DND-41 (cell line): Measurements from ENCODE around the gene C11orf68.

Experiments used
- EZH2 ChIP-seq: IDR thresholded peaks from 3 replicates; pipeline ENCODE4 v1.6.1; 2012; ENCODE audit warnings: borderline replicate concordance, low read depth, mild to moderate bottlenecking, moderate library complexity, low read length, inconsistent platforms; ENCODE audit not compliant: severe bottlenecking
- TF ChIP-seq, protein P1 (sequence below): IDR thresholded peaks from 2 replicates; pipeline ENCODE4 v1.5.1; 2012; ENCODE audit warnings: borderline replicate concordance, low read length, moderate library complexity, mild to moderate bottlenecking; ENCODE audit not compliant: poor library complexity, severe bottlenecking; ENCODE audit errors: extremely low read depth

DNA sequence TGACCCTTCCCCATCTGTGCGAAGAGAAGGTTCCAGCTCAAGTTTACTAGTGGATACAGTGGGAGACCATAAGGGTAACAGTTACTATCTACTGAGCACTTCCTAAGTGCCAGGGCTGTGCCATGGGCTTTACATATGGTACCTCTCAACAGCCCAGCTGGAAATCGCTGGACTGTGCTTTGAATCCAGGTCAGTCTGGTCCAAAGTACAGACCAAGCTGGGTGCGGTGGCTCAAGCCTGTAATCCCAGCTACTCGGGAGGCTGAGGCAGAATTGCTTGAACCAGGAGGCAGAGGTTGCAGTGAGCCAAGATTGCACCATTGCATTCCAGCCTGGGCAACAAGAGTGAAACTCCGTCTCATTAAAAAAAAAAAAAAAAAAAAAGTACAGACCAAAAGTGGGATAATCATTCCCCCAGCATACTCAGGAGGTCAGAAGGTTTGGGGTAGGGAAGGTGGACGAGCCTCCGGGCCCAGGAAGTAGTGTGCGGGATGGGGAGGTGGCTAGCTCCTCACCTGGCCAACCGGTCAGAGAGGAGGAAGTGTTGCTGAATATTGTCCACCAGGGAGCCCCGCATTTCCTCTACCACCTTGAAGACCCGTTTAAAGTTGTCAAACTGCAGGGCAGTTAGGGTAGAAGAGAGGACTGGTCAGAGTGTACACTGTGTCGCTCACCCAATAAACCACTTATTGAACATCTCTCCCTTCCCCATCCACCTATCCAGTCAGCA is 32.9 kb downstream of the C11orf68 start:
- TF ChIP-seq, protein P1, sequence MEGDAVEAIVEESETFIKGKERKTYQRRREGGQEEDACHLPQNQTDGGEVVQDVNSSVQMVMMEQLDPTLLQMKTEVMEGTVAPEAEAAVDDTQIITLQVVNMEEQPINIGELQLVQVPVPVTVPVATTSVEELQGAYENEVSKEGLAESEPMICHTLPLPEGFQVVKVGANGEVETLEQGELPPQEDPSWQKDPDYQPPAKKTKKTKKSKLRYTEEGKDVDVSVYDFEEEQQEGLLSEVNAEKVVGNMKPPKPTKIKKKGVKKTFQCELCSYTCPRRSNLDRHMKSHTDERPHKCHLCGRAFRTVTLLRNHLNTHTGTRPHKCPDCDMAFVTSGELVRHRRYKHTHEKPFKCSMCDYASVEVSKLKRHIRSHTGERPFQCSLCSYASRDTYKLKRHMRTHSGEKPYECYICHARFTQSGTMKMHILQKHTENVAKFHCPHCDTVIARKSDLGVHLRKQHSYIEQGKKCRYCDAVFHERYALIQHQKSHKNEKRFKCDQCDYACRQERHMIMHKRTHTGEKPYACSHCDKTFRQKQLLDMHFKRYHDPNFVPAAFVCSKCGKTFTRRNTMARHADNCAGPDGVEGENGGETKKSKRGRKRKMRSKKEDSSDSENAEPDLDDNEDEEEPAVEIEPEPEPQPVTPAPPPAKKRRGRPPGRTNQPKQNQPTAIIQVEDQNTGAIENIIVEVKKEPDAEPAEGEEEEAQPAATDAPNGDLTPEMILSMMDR, result no peak
- no peak for TF ChIP-seq EZH2
